A549 treated with CORT108297 at 1 μM for 4 hours (cell line): ENCODE results near the gene GJE1. TPM values are rescaled to one million over a fixed set of nuclear protein-coding genes. Genes with fewer than 3 reads are reported as not detected.

Experiments
- total RNA-seq: library from RNA; stranded (reverse); fragments of 200-300 nt; extraction: Qiagen RNA extraction; gene quantifications from 5 replicates; pipeline ENCODE4 v1.2.3, GENCODE V29; 2022

The GJE1 gene
- not detected in 5 replicates for total RNA-seq

GRCh38 chr6:142132625-142133024, at the start of gene GJE1:
TSS of gene GJE1 (plus strand) at chr6:142132925. CDS start at chr6:142133159, 234 bp downstream.

GRCh38 chr6:142146828-142147662, 14.3 kb downstream of the GJE1 start, which contains the start of the genes NMBR and VTA1:
TSS of gene NMBR (minus strand) at chr6:142147122. CDS start at chr6:142088658, 58,464 bp downstream.
TSS of gene VTA1 (plus strand) at chr6:142147263. CDS start at chr6:142147288, 25 bp downstream.

Other genes starting within 250 kb of the GJE1 start
- gene NMBR, start 14.2 kb downstream of the GJE1 start, total RNA-seq, result not detected in 5 replicates
- 41.6 to 49.7 TPM (median 45.8 TPM) in 5 replicates for gene VTA1, start 14.3 kb downstream of the GJE1 start, total RNA-seq
- 39.7 to 68.3 TPM (median 57.3 TPM) in 5 replicates for gene ADGRG6, start 169.1 kb downstream of the GJE1 start, total RNA-seq